SK-N-SH (cell line): Measurements from ENCODE around the gene PPP2R5C. TPM values are rescaled to one million over a fixed set of nuclear protein-coding genes. Genes with fewer than 3 reads are reported as not detected.

ENCODE experiments used
- CTCF ChIA-PET: fragments of 300-600, 350-600 bp; formaldehyde crosslinking; extraction: SDS; loops from one replicate; lab custom pipeline; 2021; lab: Yijun Ruan, JAX
- POLR2A ChIA-PET: fragments of 350-600 bp; sonication (Branson Sonifier 250); formaldehyde crosslinking; extraction: SDS; loops from one replicate; lab custom pipeline; 2020; ENCODE audit warnings: antibody characterized with exemption, inconsistent platforms; lab: Yijun Ruan, JAX
- DNase-seq: peaks from one replicate; pipeline ENCODE4 v3.0.0; 2012
- H2AFZ ChIP-seq: fragments of 200-600 bp; sonication (generic); 2 replicates; pipeline ENCODE4 v1.8.1; 2016; ENCODE audit warnings: antibody characterized with exemption, mild to moderate bottlenecking, low read depth
- H3F3A ChIP-seq: fragments of 200-600 bp; sonication (generic); replicated peaks from 2 replicates; pipeline ENCODE3; 2016; ENCODE audit warnings: antibody characterized with exemption, mild to moderate bottlenecking; ENCODE audit not compliant: insufficient read depth
- H3K27ac ChIP-seq, 2 experiments: fragments of 200-500 bp in 1 of 2; fragments of 200-600 bp in 1 of 2; sonication (Bioruptor generic) in 1 of 2; sonication (generic), shearing (Covaris generic) in 1 of 2; 2 replicates each; pipeline versions ENCODE4 v1.5.1 to v1.6.1; 2014 to 2016; ENCODE audit warnings: low read depth in 2 of 2, inconsistent platforms in 1 of 2, low read length in 1 of 2, mild to moderate bottlenecking in 1 of 2, mixed read lengths in 1 of 2
- H3K27me3 ChIP-seq: fragments of 200-600 bp; sonication (generic), shearing (Covaris generic); 2 replicates; pipeline ENCODE4 v1.6.1; 2016; ENCODE audit warnings: mixed run types; ENCODE audit not compliant: insufficient read depth
- H3K36me3 ChIP-seq, 2 experiments: fragments of 200-500 bp in 1 of 2; fragments of 200-600 bp in 1 of 2; sonication (Bioruptor generic) in 1 of 2; sonication (generic) in 1 of 2; replicated peaks in 1 of 2; 2 replicates each; pipeline versions ENCODE3 to v1.5.1; 2014 to 2016; ENCODE audit warnings: low read length in 1 of 2, mild to moderate bottlenecking in 1 of 2; ENCODE audit not compliant: insufficient read depth in 2 of 2, control insufficient read depth in 1 of 2
- H3K4me1 ChIP-seq, 2 experiments: fragments of 200-500 bp in 1 of 2; fragments of 200-600 bp in 1 of 2; sonication (Bioruptor generic) in 1 of 2; sonication (generic), shearing (Covaris generic) in 1 of 2; 2 replicates each; pipeline versions ENCODE4 v1.5.1 to v1.6.1; 2014 to 2016; ENCODE audit warnings: low read depth in 1 of 2, low read length in 1 of 2, mixed run types in 1 of 2; ENCODE audit not compliant: insufficient read depth in 2 of 2, control insufficient read depth in 1 of 2
- H3K4me2 ChIP-seq: fragments of 200-600 bp; sonication (generic), shearing (Covaris generic); 2 replicates; pipeline ENCODE4 v1.6.1; 2017; ENCODE audit warnings: mixed run types
- H3K4me3 ChIP-seq, 2 experiments: fragments of 200-500 bp in 1 of 2; fragments of 200-600 bp in 1 of 2; sonication (Bioruptor generic) in 1 of 2; sonication (generic), shearing (Covaris generic) in 1 of 2; 2 replicates each; pipeline versions ENCODE4 v1.5.1 to v1.8.1; 2014 to 2016; ENCODE audit warnings: low read depth in 2 of 2, inconsistent platforms in 1 of 2, low read length in 1 of 2, mild to moderate bottlenecking in 1 of 2, mixed read lengths in 1 of 2, moderate library complexity in 1 of 2
- H3K79me2 ChIP-seq: fragments of 200-600 bp; sonication (generic); 2 replicates; pipeline ENCODE4 v1.8.1; 2017; ENCODE audit warnings: mild to moderate bottlenecking; ENCODE audit not compliant: insufficient read depth
- H3K9ac ChIP-seq: fragments of 200-600 bp; sonication (generic); 2 replicates; pipeline ENCODE4 v1.6.1; 2017; ENCODE audit warnings: mixed run types
- H3K9me2 ChIP-seq: fragments of 200-600 bp; sonication (generic); 2 replicates; pipeline ENCODE4 v1.6.1; 2017; ENCODE audit warnings: mixed run types
- H3K9me3 ChIP-seq: fragments of 200-600 bp; sonication (generic); 2 replicates; pipeline ENCODE4 v1.6.1; 2017; ENCODE audit warnings: mixed run types, mild to moderate bottlenecking, moderate library complexity
- H4K20me1 ChIP-seq: fragments of 200-600 bp; sonication (generic); 2 replicates; pipeline ENCODE4 v1.6.1; 2017; ENCODE audit warnings: mild to moderate bottlenecking, mixed run types; ENCODE audit not compliant: insufficient read depth
- CHD2 ChIP-seq: fragments of 150-350 bp; IDR thresholded peaks from 2 replicates; pipeline ENCODE4 v1.6.1; 2018; ENCODE audit warnings: low read length; ENCODE audit not compliant: partially characterized antibody
- EP300 ChIP-seq, 2 experiments: IDR thresholded peaks; 2 replicates each; pipeline versions ENCODE4 v1.4.0 to v1.6.1; 2012; ENCODE audit warnings: borderline replicate concordance in 1 of 2, low read depth in 1 of 2, low read length in 1 of 2
- EZH2phosphoT487 ChIP-seq: fragments of 200-600 bp; sonication (generic); IDR thresholded peaks from 2 replicates; pipeline ENCODE4 v1.6.1; 2017; ENCODE audit warnings: low read depth, mixed run types, mild to moderate bottlenecking, antibody characterized with exemption, moderate library complexity, borderline replicate concordance
- FOXJ3 ChIP-seq: sonication (generic); formaldehyde crosslinking; IDR thresholded peaks from 2 replicates; pipeline ENCODE4 v1.5.1; 2020; ENCODE audit warnings: mild to moderate bottlenecking, missing genetic modification reagents
- FOXM1 ChIP-seq: IDR thresholded peaks from 2 replicates; pipeline ENCODE4 v1.4.0; 2012; ENCODE audit warnings: low read depth, mild to moderate bottlenecking
- GABPA ChIP-seq: IDR thresholded peaks from 2 replicates; pipeline ENCODE4 v1.4.0; 2012; ENCODE audit warnings: low read depth, mild to moderate bottlenecking
- MAX ChIP-seq: IDR thresholded peaks from 2 replicates; pipeline ENCODE4 v1.4.0; 2012; ENCODE audit warnings: low read depth
- MEF2A ChIP-seq: IDR thresholded peaks from 2 replicates; pipeline ENCODE4 v1.4.0; 2012; ENCODE audit warnings: low read depth, borderline replicate concordance
- MXI1 ChIP-seq: IDR thresholded peaks from 2 replicates; pipeline ENCODE4 v1.6.1; 2012; ENCODE audit warnings: mild to moderate bottlenecking, low read depth, low read length, improper control_type of control experiment
- NFIC ChIP-seq: IDR thresholded peaks from 2 replicates; pipeline ENCODE4 v1.4.0; 2012; ENCODE audit warnings: borderline replicate concordance
- NRF1 ChIP-seq: IDR thresholded peaks from 2 replicates; pipeline ENCODE4 v1.6.1; 2012; ENCODE audit warnings: low read depth, mild to moderate bottlenecking, low read length
- PBX3 ChIP-seq: IDR thresholded peaks from 2 replicates; pipeline ENCODE4; 2012
- POLR2AphosphoS5 ChIP-seq: IDR thresholded peaks from 2 replicates; pipeline ENCODE4 v1.6.1; 2012; ENCODE audit warnings: low read depth, low read length
- RCOR1 ChIP-seq: fragments of 150-350 bp; IDR thresholded peaks from 2 replicates; pipeline ENCODE4 v1.6.1; 2017; ENCODE audit warnings: antibody characterized with exemption, low read length
- REST ChIP-seq: IDR thresholded peaks from 2 replicates; pipeline ENCODE4 v1.6.1; 2012; ENCODE audit warnings: mild to moderate bottlenecking, low read depth, low read length, moderate library complexity
- SIN3A ChIP-seq: IDR thresholded peaks from 2 replicates; pipeline ENCODE4 v1.6.1; 2012; ENCODE audit warnings: low read depth, mild to moderate bottlenecking, low read length, moderate library complexity, borderline replicate concordance
- SMC3 ChIP-seq: IDR thresholded peaks from 2 replicates; pipeline ENCODE4 v1.6.1; 2012; ENCODE audit warnings: low read depth, low read length, improper control_type of control experiment
- TAF1 ChIP-seq: IDR thresholded peaks from 2 replicates; pipeline ENCODE4 v1.6.1; 2012; ENCODE audit warnings: low read depth, mild to moderate bottlenecking, low read length, moderate library complexity, borderline replicate concordance
- TCF12 ChIP-seq: IDR thresholded peaks from 2 replicates; pipeline ENCODE4 v1.4.0; 2012
- YY1 ChIP-seq: IDR thresholded peaks from 2 replicates; pipeline ENCODE4 v1.4.0; 2012; ENCODE audit warnings: low read depth, mild to moderate bottlenecking
- WGBS: methylation state at CpG from one replicate; pipeline ENCODE4 v1.1.6; 2017; ENCODE audit warnings: low lambda C conversion rate; 5-methylcytosine and 5-hydroxymethylcytosine counted together
- polyA plus RNA-seq, 3 experiments: library from polyadenylated mRNA; depleted of rRNA; stranded (reverse); fragments of >200 nt; gene quantifications; 2 replicates each; pipeline ENCODE4 v1.2.3, GENCODE V29; 2012

PPP2R5C gene
- polyA plus RNA-seq, 1 of the 3 experiments (the other 2 are of a cell fraction), result 43.7 TPM

GRCh38 chr14:101963656-101964296 is 202.3 kb downstream of the PPP2R5C start:
- 40% methylated on average over 18 of the region's 20 CpGs for WGBS
- POLR2A ChIA-PET, result interaction anchor here (0.6 to 1.0 kb wide), 2 partner anchors 9 to 154 kb away, joined by 3 read pairs; no protein-coding TSS in a partner anchor
- peak overlapping the region; percentile 56 for H3K4me2 ChIP-seq
- peak overlapping the region; percentile 80 for H2AFZ ChIP-seq
- peaks cover 0 to 20% of the 10 kb centered on the region in 2 experiments for H3K36me3 ChIP-seq
- CTCF ChIA-PET, result interaction anchor here (0.6 to 4.6 kb wide), 8 partner anchors 10 to 353 kb away, joined by 3 to 33 read pairs (median 4); no protein-coding TSS in a partner anchor
- H3K4me3 ChIP-seq, result peak overlapping the region; percentile 17 to 28; a peak in 3 of 4 replicates
- H3F3A ChIP-seq, result peaks cover 10% of the 10 kb centered on the region
- no peak for DNase-seq
- no peaks in the 10 kb centered on the region for H3K27me3 ChIP-seq
- H3K4me1 ChIP-seq, result peaks cover 22 to 37% of the 10 kb centered on the region in 2 experiments; a peak in 3 of 4 replicates
- peak overlapping the region; percentile 64 to 82; a peak in 3 of 4 replicates for H3K27ac ChIP-seq
- H3K79me2 ChIP-seq, result peaks cover 44% of the 10 kb centered on the region
- peaks cover 29% of the 10 kb centered on the region for H4K20me1 ChIP-seq
- no peaks in the 10 kb centered on the region for H3K9me2 ChIP-seq
- no peaks in the 10 kb centered on the region for H3K9me3 ChIP-seq
- H3K9ac ChIP-seq, result peak overlapping the region; percentile 9; the same call in 1 of the 2 replicates
- TF ChIP-seq CHD2 (no peak), TCF12 (no peak), FOXJ3 (CRISPR knock-in tag) (no peak), EZH2phosphoT487 (no peak), GABPA (no peak), MAX (no peak), EP300 (IDR thresholded peaks at IDR 0.05; ENCODE audit: borderline replicate concordance in 1 of 2, low read depth in 1 of 2, low read length in 1 of 2) (no peak), PBX3 (peak; percentile 94)

GRCh38 chr14:101964297-101965180 is 203.0 kb downstream of the PPP2R5C start, which contains the start of gene DYNC1H1:
Gene DYNC1H1 (plus strand): TSS chr14:101964573. CDS start chr14:101964692, 119 bp downstream.
- Histone ChIP-seq H4K20me1 (peaks cover 30% of the 10 kb centered on the region), H3K9me2 (no peaks in the 10 kb centered on the region), H2AFZ (peak within 1 kb of the TSS; percentile 80), H3K27me3 (no peaks in the 10 kb centered on the region)
- DNase-seq, result peak; percentile 96
- TF ChIP-seq TAF1, result peak; percentile 90
- TF ChIP-seq MEF2A, result no peak
- peak; percentile 47; the same call in 1 of the 2 replicates for TF ChIP-seq SIN3A
- TF ChIP-seq NRF1, result peak; percentile 85
- TF ChIP-seq RCOR1, result no peak
- peak; percentile 53; the same call in 1 of the 2 replicates for TF ChIP-seq YY1
- TF ChIP-seq TCF12, result no peak
- no peak for TF ChIP-seq FOXM1
- TF ChIP-seq FOXJ3 (CRISPR knock-in tag), result no peak
- TF ChIP-seq SMC3, result no peak
- no peak for TF ChIP-seq REST
- peak; percentile 95 for TF ChIP-seq NFIC
- peak; percentile 56 for TF ChIP-seq MXI1
- TF ChIP-seq EP300 (IDR thresholded peaks at IDR 0.05; ENCODE audit: borderline replicate concordance in 1 of 2, low read depth in 1 of 2, low read length in 1 of 2), result no peak
- 0 out of 2 replicates have a peak, but pooled peaks have one; percentile 24 for TF ChIP-seq GABPA
- TF ChIP-seq POLR2AphosphoS5, result peak; percentile 98
- TF ChIP-seq, all 33 proteins: peak for 8
- ChIA-PET CTCF (interaction anchor here (0.6 to 4.6 kb wide), 8 partner anchors 11 to 349 kb away, joined by 3 to 33 read pairs (median 3); no protein-coding TSS in a partner anchor), POLR2A (interaction anchor here (0.6 to 1.1 kb wide), 4 partner anchors 8 to 154 kb away, joined by 3 read pairs; no protein-coding TSS in a partner anchor)
- H3K36me3 ChIP-seq, result peaks cover 3 to 21% of the 10 kb centered on the region in 2 experiments
- no peaks in the 10 kb centered on the region for H3K9me3 ChIP-seq
- peaks cover 52% of the 10 kb centered on the region for H3K79me2 ChIP-seq
- under 1% methylated on average over 52 of the region's 115 CpGs for whole genome bisulfite sequencing
- peak within 1 kb of the TSS; percentile 83 to 92 for H3K27ac ChIP-seq
- H3K4me2 ChIP-seq, result peak within 1 kb of the TSS; percentile 78
- H3K4me1 ChIP-seq, result peaks cover 22 to 37% of the 10 kb centered on the region in 2 experiments; a peak in 3 of 4 replicates
- peaks cover 10% of the 10 kb centered on the region for H3F3A ChIP-seq
- H3K4me3 ChIP-seq, result peak within 1 kb of the TSS; percentile 90 to 97
- peak within 1 kb of the TSS; percentile 95 for H3K9ac ChIP-seq
